Right atrium auricular region (tissue), 2 donors: ENCODE data around the gene C19orf53. TPM values are rescaled to one million over a fixed set of nuclear protein-coding genes. Genes with fewer than 3 reads are reported as not detected.
A peak's percentile ranks its signal among the peaks of the same experiment; 100 is the strongest.

Experiments used
- DNase-seq: peaks from one replicate; pipeline ENCODE4 v3.0.0-alpha.2; 2019; ENCODE audit warnings: low spot score
- H3K27ac ChIP-seq, 2 donors: fragments of 200-600 bp; sonication (generic); 1 replicate in 1 of 2; 2 replicates in 1 of 2; pipeline ENCODE4 v1.5.1; 2016 to 2019
- H3K27me3 ChIP-seq, 2 donors: fragments of 200-600 bp; sonication (generic); one replicate each; pipeline versions ENCODE4 v1.5.1 to v1.6.0; 2017 to 2019
- H3K36me3 ChIP-seq: fragments of 200-600 bp; sonication (generic); one replicate; pipeline ENCODE4 v1.5.1; 2016
- H3K4me1 ChIP-seq, 2 donors: fragments of 200-600 bp; sonication (generic); one replicate each; pipeline versions ENCODE4 v1.5.1 to v1.6.0; 2017 to 2019
- H3K4me3 ChIP-seq, 2 donors: fragments of 200-600 bp; sonication (generic); 1 replicate in 1 of 2; 2 replicates in 1 of 2; pipeline ENCODE4 v1.5.1; 2017 to 2019; ENCODE audit warnings: mild to moderate bottlenecking in 1 of 2, moderate library complexity in 1 of 2
- H3K9me3 ChIP-seq, 2 donors: fragments of 200-600 bp; sonication (generic); one replicate each; pipeline ENCODE4 v1.5.1; 2019
- total RNA-seq, 2 donors: library from RNA; depleted of rRNA; stranded (reverse); fragments of >200 nt; gene quantifications; one replicate each; pipeline ENCODE4 v1.1.0, GENCODE V29; 2016
- TF ChIP-seq, protein P1 (sequence below), 2 donors: fragments of 200-600 bp; sonication (generic); IDR thresholded peaks; one replicate each; pipeline ENCODE4 v1.5.1; 2019; ENCODE audit warnings: antibody characterized with exemption in 2 of 2

The C19orf53 gene
- total RNA-seq, 2 donors from 2014 or later = 272 to 304 TPM

DNA sequence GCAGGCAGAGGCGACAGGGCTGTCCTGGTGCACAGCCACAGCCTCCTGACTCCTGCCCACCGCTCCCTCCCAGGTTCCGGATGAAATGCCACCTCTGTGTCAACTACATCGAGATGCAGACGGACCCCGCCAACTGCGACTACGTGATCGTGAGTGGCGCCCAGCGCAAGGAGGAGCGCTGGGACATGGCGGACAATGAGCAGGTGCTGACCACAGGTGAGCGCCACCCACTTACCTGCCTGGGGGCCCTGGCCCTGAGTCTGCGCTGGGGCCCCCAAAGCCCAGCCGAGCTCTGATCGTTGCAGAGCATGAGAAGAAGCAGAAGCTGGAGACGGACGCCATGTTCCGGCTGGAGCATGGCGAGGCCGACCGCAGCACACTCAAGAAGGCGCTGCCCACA is 15.5 kb upstream of the C19orf53 start:
- Histone ChIP-seq H3K27me3 (no peaks in the 10 kb centered on the region), H3K4me3 (no peak overlapping the region), H3K9me3 (no peaks in the 10 kb centered on the region), H3K4me1 (peaks cover 0 to under 1% of the 10 kb centered on the region in 2 donors), H3K36me3 (peaks cover 95% of the 10 kb centered on the region), H3K27ac (no peak overlapping the region)
- no peak for DNase-seq
- TF ChIP-seq, protein P1, sequence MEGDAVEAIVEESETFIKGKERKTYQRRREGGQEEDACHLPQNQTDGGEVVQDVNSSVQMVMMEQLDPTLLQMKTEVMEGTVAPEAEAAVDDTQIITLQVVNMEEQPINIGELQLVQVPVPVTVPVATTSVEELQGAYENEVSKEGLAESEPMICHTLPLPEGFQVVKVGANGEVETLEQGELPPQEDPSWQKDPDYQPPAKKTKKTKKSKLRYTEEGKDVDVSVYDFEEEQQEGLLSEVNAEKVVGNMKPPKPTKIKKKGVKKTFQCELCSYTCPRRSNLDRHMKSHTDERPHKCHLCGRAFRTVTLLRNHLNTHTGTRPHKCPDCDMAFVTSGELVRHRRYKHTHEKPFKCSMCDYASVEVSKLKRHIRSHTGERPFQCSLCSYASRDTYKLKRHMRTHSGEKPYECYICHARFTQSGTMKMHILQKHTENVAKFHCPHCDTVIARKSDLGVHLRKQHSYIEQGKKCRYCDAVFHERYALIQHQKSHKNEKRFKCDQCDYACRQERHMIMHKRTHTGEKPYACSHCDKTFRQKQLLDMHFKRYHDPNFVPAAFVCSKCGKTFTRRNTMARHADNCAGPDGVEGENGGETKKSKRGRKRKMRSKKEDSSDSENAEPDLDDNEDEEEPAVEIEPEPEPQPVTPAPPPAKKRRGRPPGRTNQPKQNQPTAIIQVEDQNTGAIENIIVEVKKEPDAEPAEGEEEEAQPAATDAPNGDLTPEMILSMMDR (IDR thresholded peaks at IDR 0.05) = no peak

DNA sequence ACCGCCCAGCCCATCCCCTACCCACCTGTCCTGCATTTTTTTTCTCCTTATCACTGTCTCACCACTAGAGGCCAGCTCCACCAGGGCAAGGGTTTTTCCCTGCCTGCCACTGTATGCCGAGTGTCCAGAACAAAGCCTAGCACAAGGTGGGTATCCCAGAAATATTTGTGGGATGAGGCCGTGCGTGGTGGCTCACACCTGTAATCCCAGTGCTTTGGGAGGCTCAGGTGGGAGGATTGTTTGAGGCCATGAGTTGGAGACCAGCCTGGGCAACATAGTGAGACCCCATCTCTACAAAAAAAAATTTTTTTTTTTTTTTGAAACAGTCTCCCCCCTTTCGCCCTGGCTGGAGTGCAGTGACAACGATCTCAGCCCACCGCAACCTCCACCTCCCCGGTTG is 12.8 kb upstream of the C19orf53 start:
- Histone ChIP-seq H3K4me1 (peaks cover 0 to 14% of the 10 kb centered on the region in 2 donors), H3K9me3 (no peaks in the 10 kb centered on the region), H3K4me3 (no peak overlapping the region), H3K27ac (no peak overlapping the region), H3K36me3 (peaks cover 69% of the 10 kb centered on the region), H3K27me3 (no peaks in the 10 kb centered on the region)
- DNase-seq = no peak
- TF ChIP-seq, protein P1 (IDR thresholded peaks at IDR 0.05) = no peak

DNA sequence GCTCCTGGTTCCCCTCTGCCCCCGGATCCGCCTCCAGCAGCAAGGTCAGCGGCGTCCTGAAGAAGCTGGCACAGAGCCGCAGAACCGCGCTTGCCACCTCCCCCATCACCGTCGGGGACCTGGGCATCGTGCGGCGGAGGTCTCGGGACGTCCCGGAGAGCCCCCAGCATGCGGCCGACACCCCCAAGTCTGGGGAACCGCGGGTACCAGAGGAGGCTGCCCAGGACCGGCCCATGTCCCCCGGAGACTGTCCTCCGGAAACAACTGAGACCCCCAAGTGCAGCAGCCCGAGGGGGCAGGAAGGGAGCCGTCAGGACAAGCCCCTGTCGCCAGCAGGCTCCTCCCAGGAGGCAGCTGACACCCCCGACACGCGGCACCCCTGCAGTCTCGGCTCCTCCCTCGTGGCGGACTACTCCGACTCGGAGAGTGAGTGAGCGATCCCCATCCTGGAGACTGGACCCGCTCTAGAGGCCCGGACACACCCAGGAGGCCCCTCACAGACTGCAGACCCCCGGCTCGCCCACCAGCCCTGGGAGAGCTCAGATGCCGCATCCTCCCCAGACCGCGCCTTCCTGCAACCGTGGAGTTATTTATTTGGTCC is 11.5 kb upstream of the C19orf53 start:
- Histone ChIP-seq H3K9me3 (no peaks in the 10 kb centered on the region), H3K4me1 (peaks cover 0 to 14% of the 10 kb centered on the region in 2 donors), H3K4me3 (no peak overlapping the region), H3K36me3 (peaks cover 56% of the 10 kb centered on the region), H3K27me3 (no peaks in the 10 kb centered on the region), H3K27ac (no peak overlapping the region)
- DNase-seq = no peak
- TF ChIP-seq, protein P1 (IDR thresholded peaks at IDR 0.05) = no peak

DNA sequence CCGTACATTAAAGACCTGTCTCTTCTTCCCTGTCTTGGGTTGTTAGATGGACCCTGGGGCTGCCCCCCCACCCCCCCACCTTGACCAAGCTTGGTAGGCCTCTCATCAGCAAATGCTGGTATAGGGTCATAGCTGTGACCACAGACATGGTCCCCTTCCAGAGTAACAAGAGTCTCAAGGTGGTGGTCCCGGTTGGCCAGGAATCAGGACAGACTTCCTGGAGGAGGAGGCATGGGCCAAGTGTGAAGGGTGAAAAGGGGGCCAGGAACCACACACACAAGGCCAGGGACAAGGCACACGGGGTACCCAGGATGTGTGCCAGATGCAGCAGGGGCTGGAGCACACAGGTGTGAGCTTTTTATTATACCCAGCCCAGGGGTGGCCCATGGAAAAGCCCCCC is 11.0 kb upstream of the C19orf53 start:
- Histone ChIP-seq H3K27ac (no peak overlapping the region), H3K36me3 (peaks cover 51% of the 10 kb centered on the region), H3K27me3 (no peaks in the 10 kb centered on the region)

DNA sequence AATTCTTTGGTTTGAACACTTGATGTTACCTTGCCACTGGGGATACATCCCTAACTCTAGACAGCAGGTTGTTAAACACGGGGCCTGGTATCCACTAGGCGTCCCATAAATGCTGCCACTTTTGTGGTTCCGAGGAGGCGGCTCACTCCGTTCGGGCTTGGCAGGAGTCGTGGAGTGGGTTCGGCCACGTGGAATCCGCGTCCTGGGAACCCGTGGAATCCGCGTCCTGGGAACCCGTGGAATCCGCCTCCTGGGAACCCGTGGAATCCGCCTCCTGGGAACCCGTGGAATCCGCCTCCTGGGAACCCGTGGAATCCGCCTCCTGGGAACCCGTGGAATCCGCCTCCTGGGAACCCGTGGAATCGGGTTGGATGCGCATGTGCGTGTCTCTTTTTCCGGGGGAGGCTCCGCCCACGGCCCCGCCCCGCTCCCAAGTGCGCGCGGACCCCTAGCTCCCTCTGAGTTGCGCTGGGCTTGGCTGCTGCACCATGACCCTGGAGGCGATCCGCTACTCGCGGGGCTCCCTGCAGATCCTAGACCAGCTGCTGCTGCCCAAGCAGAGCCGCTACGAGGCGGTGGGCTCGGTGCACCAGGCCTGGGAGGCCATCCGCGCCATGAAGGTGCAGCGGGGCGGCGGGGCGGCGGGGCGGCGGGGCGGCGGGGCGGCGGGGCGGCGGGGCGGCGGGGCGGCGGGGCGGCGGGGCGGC is 10.0 kb upstream of the C19orf53 start, which contains the start of gene MRI1:
Gene MRI1 (plus strand): TSS at position 422 of the 707 bp plus-strand sequence. CDS start 67 bp downstream, at position 489.
- peak; percentile 80 for DNase-seq
- Histone ChIP-seq H3K36me3 (peaks cover 42% of the 10 kb centered on the region), H3K27ac (peak within 1 kb of the TSS; percentile 66 to 78), H3K9me3 (no peaks in the 10 kb centered on the region), H3K4me3 (peak within 1 kb of the TSS; percentile 75 to 80), H3K4me1 (peaks cover 0 to 14% of the 10 kb centered on the region in 2 donors), H3K27me3 (no peaks in the 10 kb centered on the region)
- TF ChIP-seq, protein P1 (IDR thresholded peaks at IDR 0.05) = no peak

More for the DNA sequence above, 11.0 kb upstream of the C19orf53 start:
- peaks cover 0 to 14% of the 10 kb centered on the region in 2 donors for H3K4me1 ChIP-seq
- H3K4me3 ChIP-seq = no peak overlapping the region
- no peaks in the 10 kb centered on the region for H3K9me3 ChIP-seq
- no peak for DNase-seq
- TF ChIP-seq, protein P1 (IDR thresholded peaks at IDR 0.05) = no peak
